KMS-11 (cell line): ENCODE measurements around the gene WDR90.

ENCODE experiments used
- H2AFZ ChIP-seq: fragments of 200-600 bp; sonication (generic); 2 replicates; pipeline ENCODE4 v1.6.1; 2016; ENCODE audit warnings: antibody characterized with exemption, mixed run types, low read depth
- H3K27ac ChIP-seq: fragments of 200-600 bp; sonication (generic); 2 replicates; pipeline ENCODE4 v1.6.1; 2016; ENCODE audit warnings: mild to moderate bottlenecking, mixed run types
- H3K27me3 ChIP-seq: fragments of 200-600 bp; sonication (generic); 2 replicates; pipeline ENCODE4 v1.6.1; 2017; ENCODE audit warnings: mild to moderate bottlenecking, low read depth, mixed run types, moderate library complexity; ENCODE audit not compliant: insufficient read depth
- H3K36me3 ChIP-seq: fragments of 200-600 bp; sonication (generic); 2 replicates; pipeline ENCODE4 v1.6.1; 2017; ENCODE audit warnings: mild to moderate bottlenecking, mixed run types; ENCODE audit not compliant: insufficient read depth
- H3K4me1 ChIP-seq: fragments of 200-600 bp; sonication (generic); 2 replicates; pipeline ENCODE4 v1.6.1; 2016; ENCODE audit warnings: mild to moderate bottlenecking, low read depth, mixed run types; ENCODE audit not compliant: poor library complexity, severe bottlenecking
- H3K4me2 ChIP-seq: fragments of 200-600 bp; sonication (generic); 2 replicates; pipeline ENCODE4 v1.7.0; 2016; ENCODE audit warnings: mild to moderate bottlenecking, mixed run types
- H3K4me3 ChIP-seq: fragments of 200-600 bp; sonication (generic); IDR thresholded peaks from 2 replicates; pipeline ENCODE4 v1.6.1; 2017; ENCODE audit warnings: low read depth, low read length, mixed read lengths; ENCODE audit not compliant: insufficient read depth
- H3K79me2 ChIP-seq: fragments of 200-600 bp; sonication (generic); 2 replicates; pipeline ENCODE4 v1.6.1; 2016; ENCODE audit warnings: low read depth, mixed run types; ENCODE audit not compliant: insufficient read depth
- H3K9ac ChIP-seq: fragments of 200-600 bp; sonication (generic); 2 replicates; pipeline ENCODE4 v1.6.1; 2016; ENCODE audit warnings: mild to moderate bottlenecking, mixed run types
- H4K20me1 ChIP-seq: fragments of 200-600 bp; sonication (generic); 2 replicates; pipeline ENCODE4 v1.6.1; 2016; ENCODE audit warnings: mild to moderate bottlenecking, mixed run types; ENCODE audit not compliant: insufficient read depth
- TF ChIP-seq, protein P1 (sequence below): fragments of 200-600 bp; sonication (generic); conservative IDR thresholded peaks from 2 replicates; pipeline ENCODE4 v1.6.1; 2017; ENCODE audit warnings: low read depth, mild to moderate bottlenecking, antibody characterized with exemption, low read length, moderate library complexity, mixed read lengths

The WDR90 gene

DNA sequence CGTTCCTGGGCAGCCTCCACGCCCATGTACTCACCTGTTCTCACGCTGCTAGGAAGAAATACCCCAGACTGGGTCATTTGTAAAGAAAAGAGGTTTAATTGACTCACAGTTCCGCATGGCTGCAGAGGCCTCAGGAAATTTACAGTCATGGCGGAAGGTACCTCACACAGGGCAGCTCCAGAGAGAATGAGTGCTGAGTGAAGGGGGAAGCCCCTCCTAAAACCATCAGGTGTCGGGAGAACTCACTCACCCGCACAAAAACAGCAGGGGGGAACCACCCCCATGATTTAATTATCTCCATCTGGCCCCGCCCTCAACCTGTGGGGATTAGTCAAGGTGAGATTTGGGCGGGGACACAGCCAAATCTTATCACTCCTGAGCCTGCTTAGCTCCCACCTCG lies 41.1 kb upstream of the WDR90 start:
- Histone ChIP-seq H3K4me2 (no peak overlapping the region), H3K9ac (no peak overlapping the region), H2AFZ (no peak overlapping the region), H3K36me3 (no peaks in the 10 kb centered on the region), H3K27ac (no peak overlapping the region), H4K20me1 (no peaks in the 10 kb centered on the region), H3K79me2 (peaks cover 9% of the 10 kb centered on the region; the same call in 1 of the 2 replicates), H3K4me3 (no peak overlapping the region), H3K27me3 (no peaks in the 10 kb centered on the region), H3K4me1 (no peaks in the 10 kb centered on the region)
- TF ChIP-seq, protein P1, sequence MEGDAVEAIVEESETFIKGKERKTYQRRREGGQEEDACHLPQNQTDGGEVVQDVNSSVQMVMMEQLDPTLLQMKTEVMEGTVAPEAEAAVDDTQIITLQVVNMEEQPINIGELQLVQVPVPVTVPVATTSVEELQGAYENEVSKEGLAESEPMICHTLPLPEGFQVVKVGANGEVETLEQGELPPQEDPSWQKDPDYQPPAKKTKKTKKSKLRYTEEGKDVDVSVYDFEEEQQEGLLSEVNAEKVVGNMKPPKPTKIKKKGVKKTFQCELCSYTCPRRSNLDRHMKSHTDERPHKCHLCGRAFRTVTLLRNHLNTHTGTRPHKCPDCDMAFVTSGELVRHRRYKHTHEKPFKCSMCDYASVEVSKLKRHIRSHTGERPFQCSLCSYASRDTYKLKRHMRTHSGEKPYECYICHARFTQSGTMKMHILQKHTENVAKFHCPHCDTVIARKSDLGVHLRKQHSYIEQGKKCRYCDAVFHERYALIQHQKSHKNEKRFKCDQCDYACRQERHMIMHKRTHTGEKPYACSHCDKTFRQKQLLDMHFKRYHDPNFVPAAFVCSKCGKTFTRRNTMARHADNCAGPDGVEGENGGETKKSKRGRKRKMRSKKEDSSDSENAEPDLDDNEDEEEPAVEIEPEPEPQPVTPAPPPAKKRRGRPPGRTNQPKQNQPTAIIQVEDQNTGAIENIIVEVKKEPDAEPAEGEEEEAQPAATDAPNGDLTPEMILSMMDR, result no peak

DNA sequence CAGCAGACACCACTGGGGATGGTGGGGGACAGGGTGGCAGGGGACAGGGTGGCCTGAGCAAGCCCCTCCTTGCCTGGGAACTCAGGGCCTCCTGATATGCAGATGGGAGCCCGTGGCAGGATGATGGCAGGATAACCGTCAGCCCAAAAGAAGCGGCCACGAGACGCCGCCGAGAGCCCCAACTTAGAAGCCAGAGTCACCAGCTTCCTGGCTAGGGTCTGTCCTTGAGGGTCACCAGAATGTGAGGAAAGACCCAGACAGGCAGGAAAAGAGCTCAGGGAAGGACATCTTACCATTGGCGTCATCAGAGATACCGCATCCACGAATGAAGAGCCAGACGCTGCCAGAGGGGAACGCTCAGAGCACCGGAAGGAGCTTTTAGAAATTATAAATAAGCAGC lies 39.8 kb upstream of the WDR90 start:
- no peaks in the 10 kb centered on the region for H3K27me3 ChIP-seq
- no peaks in the 10 kb centered on the region for H3K36me3 ChIP-seq
- no peak overlapping the region for H3K4me3 ChIP-seq
- no peaks in the 10 kb centered on the region for H4K20me1 ChIP-seq
- H3K79me2 ChIP-seq, result peaks cover 8% of the 10 kb centered on the region; the same call in 1 of the 2 replicates
- no peak overlapping the region for H3K27ac ChIP-seq
- no peak overlapping the region for H3K4me2 ChIP-seq
- H3K9ac ChIP-seq, result no peak overlapping the region
- H3K4me1 ChIP-seq, result no peaks in the 10 kb centered on the region
- TF ChIP-seq, protein P1, result no peak
- no peak overlapping the region for H2AFZ ChIP-seq

DNA sequence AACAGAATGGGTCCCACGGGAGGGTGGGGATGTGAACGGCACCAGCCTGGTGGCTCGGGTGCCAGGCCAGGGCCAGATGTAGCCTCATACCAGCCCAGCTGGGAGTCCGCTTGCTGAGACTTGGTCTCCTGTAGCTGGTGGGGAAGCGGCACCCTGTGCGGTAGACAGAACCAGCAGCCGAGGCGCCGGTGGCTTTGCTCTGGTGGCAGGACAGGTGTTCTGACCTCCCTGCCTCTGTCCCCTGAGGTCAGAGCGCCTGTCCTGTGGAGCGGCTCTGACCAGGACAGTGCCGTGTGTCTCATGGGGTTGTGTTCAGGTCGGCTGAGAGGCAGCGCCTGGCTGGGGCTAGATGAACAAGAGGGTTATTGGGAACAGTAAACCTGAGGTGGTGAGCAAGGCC lies 39.2 kb upstream of the WDR90 start:
- Histone ChIP-seq H3K36me3 (no peaks in the 10 kb centered on the region), H3K4me1 (no peaks in the 10 kb centered on the region), H2AFZ (no peak overlapping the region), H3K27ac (no peak overlapping the region), H3K9ac (no peak overlapping the region), H3K27me3 (no peaks in the 10 kb centered on the region), H3K4me3 (no peak overlapping the region), H4K20me1 (no peaks in the 10 kb centered on the region), H3K4me2 (no peak overlapping the region), H3K79me2 (peaks cover 2% of the 10 kb centered on the region; the same call in 1 of the 2 replicates)
- TF ChIP-seq, protein P1, result no peak

DNA sequence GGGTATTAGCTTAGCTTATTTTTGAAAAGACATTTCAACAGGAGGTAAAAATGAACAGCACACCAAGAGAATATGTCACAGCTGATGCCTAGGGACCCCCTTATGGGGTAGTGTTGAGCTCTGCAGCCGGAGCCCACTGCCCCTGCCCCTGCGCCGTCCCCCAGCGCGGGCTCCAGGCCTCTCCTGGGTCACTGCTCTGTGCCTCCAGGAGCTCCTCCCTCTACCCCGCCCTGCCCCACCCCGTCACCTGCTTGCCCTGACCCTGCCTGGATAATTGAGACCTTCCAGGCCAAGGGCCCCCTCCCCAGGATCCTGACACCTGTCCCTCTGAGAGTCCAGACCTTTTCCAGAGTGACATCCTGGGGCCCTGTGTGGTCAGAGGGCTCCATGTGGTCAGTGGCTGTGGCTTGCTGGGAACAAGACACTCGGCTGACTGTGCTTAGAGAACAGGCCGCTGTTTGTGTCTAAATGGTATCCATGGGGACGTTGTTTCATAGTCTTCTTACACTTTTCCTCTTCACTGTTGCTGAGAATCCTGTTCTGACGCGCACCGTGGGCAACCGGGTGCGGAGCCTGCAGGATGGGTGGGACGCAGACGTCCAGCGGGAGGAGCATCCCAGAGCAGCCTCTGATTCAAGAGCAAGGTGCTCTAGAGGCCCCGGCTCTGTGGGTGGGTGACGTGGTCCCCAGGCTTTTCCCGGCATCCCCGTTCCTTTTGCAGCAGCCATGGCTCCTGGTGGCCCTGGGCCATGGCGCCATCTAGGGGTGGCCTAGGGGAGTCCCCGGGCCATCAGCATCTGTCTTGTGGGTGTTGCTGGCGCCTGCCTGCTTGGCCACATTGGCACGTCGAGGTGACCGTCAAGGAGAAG lies 38.4 kb upstream of the WDR90 start:
- Histone ChIP-seq H3K4me3 (no peak overlapping the region), H3K27me3 (no peaks in the 10 kb centered on the region), H3K79me2 (peaks cover 3% of the 10 kb centered on the region; the same call in 1 of the 2 replicates), H3K9ac (no peak overlapping the region), H3K36me3 (no peaks in the 10 kb centered on the region), H4K20me1 (no peaks in the 10 kb centered on the region), H3K27ac (no peak overlapping the region), H3K4me2 (no peak overlapping the region), H3K4me1 (no peaks in the 10 kb centered on the region), H2AFZ (no peak overlapping the region)
- TF ChIP-seq, protein P1, result peak; percentile 41
